Measurements from ENCODE around the gene SCG3.

SCG3 gene

GRCh38 chr15:51680321-51680720, 982 bp upstream of the SCG3 start:
- no peak for DNase-seq

GRCh38 chr15:51687565-51687964, 6.3 kb downstream of the SCG3 start:
- DNase-seq, result no peak

- DNase-seq, result no peak
These were observed 7.6 kb downstream of the SCG3 start for GRCh38 chr15:51688863-51689262.

GRCh38 chr15:51692154-51692553, 10.9 kb downstream of the SCG3 start:
- DNase-seq, result no peak

- DNase-seq, result no peak
These were observed 15.3 kb downstream of the SCG3 start for GRCh38 chr15:51696566-51696965.

- no peak for DNase-seq
These were observed 15.9 kb downstream of the SCG3 start for GRCh38 chr15:51697163-51697562.

GRCh38 chr15:51699373-51699772, 18.1 kb downstream of the SCG3 start:
- no peak for DNase-seq

- no peak for DNase-seq
These were observed 21.4 kb downstream of the SCG3 start for GRCh38 chr15:51702710-51703109.

- DNase-seq, result no peak
These were observed 25.0 kb downstream of the SCG3 start for GRCh38 chr15:51706291-51706690.

GRCh38 chr15:51706926-51707608, 25.8 kb downstream of the SCG3 start:
- DNase-seq, result no peak

- DNase-seq, result no peak
These were observed 26.7 kb downstream of the SCG3 start for GRCh38 chr15:51708013-51708412.

- DNase-seq, result no peak
These were observed 27.7 kb downstream of the SCG3 start for GRCh38 chr15:51709031-51709430.

- DNase-seq, result no peak
These were observed 32.9 kb downstream of the SCG3 start for GRCh38 chr15:51714162-51714561.

GRCh38 chr15:51714911-51715310, 33.6 kb downstream of the SCG3 start:
- DNase-seq, result no peak

GRCh38 chr15:51718219-51718618, 36.9 kb downstream of the SCG3 start:
- DNase-seq, result no peak

GRCh38 chr15:51718746-51719145, 37.4 kb downstream of the SCG3 start:
- no peak for DNase-seq

GRCh38 chr15:51720201-51720995, 39.1 kb downstream of the SCG3 start:
- DNase-seq, result no peak

- DNase-seq, result no peak
These were observed 40.1 kb downstream of the SCG3 start for GRCh38 chr15:51721199-51721960.

GRCh38 chr15:51724199-51724598, 42.9 kb downstream of the SCG3 start:
- DNase-seq, result no peak

- no peak for DNase-seq
These were observed 43.4 kb downstream of the SCG3 start for GRCh38 chr15:51724673-51725072.

- DNase-seq, result no peak
These were observed 45.2 kb downstream of the SCG3 start for GRCh38 chr15:51726302-51727073.

- no peak for DNase-seq
These were observed 46.0 kb downstream of the SCG3 start for GRCh38 chr15:51727141-51727897.

Measured in T-helper 1 cell (primary cell).